Activated CD8-positive, alpha-beta memory T cell treated with anti-CD3 and anti-CD28 coated beads for 36 hours (primary cell): ENCODE data around the gene THEM5. TPM values are rescaled to one million over a fixed set of nuclear protein-coding genes. Genes with fewer than 3 reads are reported as not detected.

Experiments
- total RNA-seq, 2 experiments: library from RNA; stranded (reverse); gene quantifications; one replicate each; pipeline ENCODE4 v1.2.3, GENCODE V29; 2021

Gene THEM5
- total RNA-seq, 2 experiments from 2014 or later = not detected

Other genes starting within 250 kb of the THEM5 start
- gene SNX27, start 241.7 kb downstream of the THEM5 start, total RNA-seq = 10 to 100 TPM; 33.1 to 33.8 TPM
- gene CELF3, start 136.9 kb downstream of the THEM5 start, total RNA-seq = not detected
- gene RIIAD1, start 132.2 kb downstream of the THEM5 start, total RNA-seq = not detected
- 100 to 1,000 TPM; 161 to 169 TPM for gene MRPL9, start 90.2 kb downstream of the THEM5 start, total RNA-seq
- gene TDRKH, start 63.2 kb downstream of the THEM5 start, total RNA-seq = 10 to 100 TPM; 12.7 to 13.1 TPM
- gene LINGO4, start 48.3 kb downstream of the THEM5 start, total RNA-seq = under 1 TPM; 0.08 to 0.13 TPM
- 1 to 10 TPM in 1 of 2 experiments, under 1 TPM in 1; 0.90 to 1.3 TPM for gene RORC, start 21.9 kb downstream of the THEM5 start, total RNA-seq
- 1 to 10 TPM; 1.5 to 1.7 TPM for gene C2CD4D, start 13.9 kb downstream of the THEM5 start, total RNA-seq
- 10 to 100 TPM; 28.7 to 31.8 TPM for gene THEM4, start 55.8 kb upstream of the THEM5 start, total RNA-seq
- gene S100A10, start 140.1 kb upstream of the THEM5 start, total RNA-seq = 100 to 1,000 TPM; 285 to 288 TPM
- gene S100A11, start 183.3 kb upstream of the THEM5 start, total RNA-seq = 100 to 1,000 TPM; 269 to 292 TPM
- gene TCHHL1, start 235.4 kb upstream of the THEM5 start, total RNA-seq = not detected